ENCODE results near the gene BRD7.

Gene BRD7

DNA sequence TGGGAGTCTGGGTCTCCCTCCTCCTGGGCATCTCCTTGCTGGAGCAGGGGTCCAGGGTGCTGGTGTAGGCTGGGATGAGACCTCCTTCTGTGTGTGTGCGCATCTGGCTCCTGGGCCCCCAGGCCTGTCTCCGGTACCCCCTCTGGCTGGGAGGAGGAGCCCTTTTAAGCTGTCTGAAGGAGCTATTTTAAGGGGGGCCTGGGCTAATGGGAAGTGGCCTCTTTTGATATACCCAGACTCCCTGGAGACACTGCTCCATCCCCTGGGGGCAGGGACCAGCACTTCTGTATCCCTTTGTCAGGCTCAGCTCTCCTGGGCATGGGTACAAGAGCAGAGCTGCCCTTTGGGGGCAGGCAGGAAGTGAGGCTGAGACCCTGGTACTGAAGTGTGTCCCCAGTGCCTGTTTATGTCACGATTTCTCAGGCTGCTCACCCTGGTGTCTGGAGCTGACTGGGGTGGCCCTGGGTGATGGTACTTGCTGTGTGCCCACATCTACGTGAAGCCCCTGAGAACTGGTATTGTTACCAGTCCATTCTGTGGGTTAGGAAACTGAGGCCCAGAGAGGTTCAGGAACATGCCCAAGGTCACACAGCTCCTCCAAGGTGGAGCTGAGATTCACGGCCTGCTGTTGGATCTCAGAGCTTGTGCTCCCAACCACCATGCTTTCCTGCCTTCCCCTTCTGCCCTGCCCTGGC, 96.0 kb downstream of the BRD7 start:
- TF ChIP-seq ZNF510 (tag by site-specific recombination; IDR thresholded peaks at IDR 0.05; ENCODE audit: insufficient replicate concordance) (no peak), ZNF529 (tag by site-specific recombination; IDR thresholded peaks at IDR 0.05; ENCODE audit: insufficient replicate concordance) (no peak), ZNF768 (tag by site-specific recombination; IDR thresholded peaks at IDR 0.05) (peak; percentile 83), ZNF214 (tag by site-specific recombination; IDR thresholded peaks at IDR 0.05; ENCODE audit: borderline replicate concordance) (no peak), ZNF132 (tag by site-specific recombination; IDR thresholded peaks at IDR 0.05; ENCODE audit: borderline replicate concordance) (no peak)
- ChIA-PET POLR2A (interaction anchor here (0.5 kb wide), 1 partner anchor 18 kb away, joined by 3 read pairs; no protein-coding TSS in a partner anchor), CTCF (no interaction called here)
- no peak overlapping the region for H3K27ac ChIP-seq (ENCODE audit: extremely low read depth, low read depth, low read length)
- no peak overlapping the region for H3K4me3 ChIP-seq (ENCODE audit: low read depth, low read length)
- no peaks in the 10 kb centered on the region for H3K4me1 ChIP-seq (ENCODE audit: control insufficient read depth, insufficient read depth, low read length)
- H3K9me3 ChIP-seq (ENCODE audit: control insufficient read depth, insufficient read depth, low read depth, low read length) = no peaks in the 10 kb centered on the region
- no peaks in the 10 kb centered on the region for H3K36me3 ChIP-seq (ENCODE audit: control insufficient read depth in 2 of 2, insufficient read depth in 1 of 2, low read length in 2 of 2)

DNA sequence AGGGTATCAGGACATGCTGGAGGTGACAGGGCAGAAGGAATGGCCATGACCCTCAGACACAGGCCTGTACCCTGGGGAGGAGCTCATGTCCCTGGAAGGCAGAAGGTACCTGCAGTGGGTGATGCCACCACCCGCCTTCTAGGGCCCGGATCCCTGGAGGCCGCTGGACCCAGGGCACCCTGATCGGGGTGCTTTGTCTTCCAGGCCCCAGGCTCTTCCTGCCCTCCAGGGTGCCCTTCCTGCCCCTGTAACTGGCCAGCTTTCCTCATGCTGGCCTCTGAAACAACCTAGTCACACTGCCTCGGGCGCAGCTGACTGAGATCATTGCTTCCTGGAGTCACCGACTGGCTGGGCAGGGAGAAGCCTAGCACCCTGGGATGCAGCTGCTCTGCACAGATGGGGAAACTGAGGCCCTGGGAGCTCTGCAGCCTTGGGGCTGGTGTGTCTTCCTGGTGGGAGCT, 96.6 kb downstream of the BRD7 start:
- Histone ChIP-seq H3K9me3 (ENCODE audit: control insufficient read depth, insufficient read depth, low read depth, low read length) (no peaks in the 10 kb centered on the region), H3K4me1 (ENCODE audit: control insufficient read depth, insufficient read depth, low read length) (no peaks in the 10 kb centered on the region), H3K27ac (ENCODE audit: extremely low read depth, low read depth, low read length) (no peak overlapping the region), H3K4me3 (ENCODE audit: low read depth, low read length) (no peak overlapping the region), H3K36me3 (ENCODE audit: control insufficient read depth in 2 of 2, insufficient read depth in 1 of 2, low read length in 2 of 2) (no peaks in the 10 kb centered on the region)
- TF ChIP-seq ZNF529 (tag by site-specific recombination; IDR thresholded peaks at IDR 0.05; ENCODE audit: insufficient replicate concordance) (no peak), KLF8 (tag by site-specific recombination; IDR thresholded peaks at IDR 0.05) (no peak), KLF9 (tag by site-specific recombination; IDR thresholded peaks at IDR 0.05; ENCODE audit: low read depth) (no peak), GLI4 (tag by site-specific recombination; IDR thresholded peaks at IDR 0.05) (no peak), ZBTB48 (tag by site-specific recombination; IDR thresholded peaks at IDR 0.05) (no peak), ZNF221 (tag by site-specific recombination; IDR thresholded peaks at IDR 0.05; ENCODE audit: borderline replicate concordance) (no peak), EGR2 (tag by site-specific recombination; IDR thresholded peaks at IDR 0.05; ENCODE audit: low read depth) (no peak), MEIS1 (CRISPR knock-in tag; IDR thresholded peaks at IDR 0.05; ENCODE audit: borderline replicate concordance) (no peak), REPIN1 (tag by site-specific recombination; IDR thresholded peaks at IDR 0.05; ENCODE audit: low read depth) (no peak), ZNF571 (tag by site-specific recombination; IDR thresholded peaks at IDR 0.05) (no peak), ZNF114 (tag by site-specific recombination; IDR thresholded peaks at IDR 0.05) (no peak), ZNF585B (tag by site-specific recombination; IDR thresholded peaks at IDR 0.05) (no peak), ZBTB1 (tag by site-specific recombination; IDR thresholded peaks at IDR 0.05) (no peak), ZNF416 (tag by site-specific recombination; IDR thresholded peaks at IDR 0.05) (no peak), ZNF423 (tag by site-specific recombination; IDR thresholded peaks at IDR 0.05) (no peak), MYNN (tag by site-specific recombination; IDR thresholded peaks at IDR 0.05; ENCODE audit: borderline replicate concordance) (no peak)
- TF ChIP-seq, protein P1, sequence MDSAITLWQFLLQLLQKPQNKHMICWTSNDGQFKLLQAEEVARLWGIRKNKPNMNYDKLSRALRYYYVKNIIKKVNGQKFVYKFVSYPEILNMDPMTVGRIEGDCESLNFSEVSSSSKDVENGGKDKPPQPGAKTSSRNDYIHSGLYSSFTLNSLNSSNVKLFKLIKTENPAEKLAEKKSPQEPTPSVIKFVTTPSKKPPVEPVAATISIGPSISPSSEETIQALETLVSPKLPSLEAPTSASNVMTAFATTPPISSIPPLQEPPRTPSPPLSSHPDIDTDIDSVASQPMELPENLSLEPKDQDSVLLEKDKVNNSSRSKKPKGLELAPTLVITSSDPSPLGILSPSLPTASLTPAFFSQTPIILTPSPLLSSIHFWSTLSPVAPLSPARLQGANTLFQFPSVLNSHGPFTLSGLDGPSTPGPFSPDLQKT (IDR thresholded peaks at IDR 0.05; ENCODE audit: borderline replicate concordance, low read depth, low read length) = no peak
- TF ChIP-seq, protein P2, sequence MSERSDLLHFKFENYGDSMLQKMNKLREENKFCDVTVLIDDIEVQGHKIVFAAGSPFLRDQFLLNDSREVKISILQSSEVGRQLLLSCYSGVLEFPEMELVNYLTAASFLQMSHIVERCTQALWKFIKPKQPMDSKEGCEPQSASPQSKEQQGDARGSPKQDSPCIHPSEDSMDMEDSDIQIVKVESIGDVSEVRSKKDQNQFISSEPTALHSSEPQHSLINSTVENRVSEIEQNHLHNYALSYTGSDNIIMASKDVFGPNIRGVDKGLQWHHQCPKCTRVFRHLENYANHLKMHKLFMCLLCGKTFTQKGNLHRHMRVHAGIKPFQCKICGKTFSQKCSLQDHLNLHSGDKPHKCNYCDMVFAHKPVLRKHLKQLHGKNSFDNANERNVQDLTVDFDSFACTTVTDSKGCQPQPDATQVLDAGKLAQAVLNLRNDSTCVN (tag by site-specific recombination; optimal IDR thresholded peaks at IDR 0.05) = no peak
- TF ChIP-seq, protein P3, sequence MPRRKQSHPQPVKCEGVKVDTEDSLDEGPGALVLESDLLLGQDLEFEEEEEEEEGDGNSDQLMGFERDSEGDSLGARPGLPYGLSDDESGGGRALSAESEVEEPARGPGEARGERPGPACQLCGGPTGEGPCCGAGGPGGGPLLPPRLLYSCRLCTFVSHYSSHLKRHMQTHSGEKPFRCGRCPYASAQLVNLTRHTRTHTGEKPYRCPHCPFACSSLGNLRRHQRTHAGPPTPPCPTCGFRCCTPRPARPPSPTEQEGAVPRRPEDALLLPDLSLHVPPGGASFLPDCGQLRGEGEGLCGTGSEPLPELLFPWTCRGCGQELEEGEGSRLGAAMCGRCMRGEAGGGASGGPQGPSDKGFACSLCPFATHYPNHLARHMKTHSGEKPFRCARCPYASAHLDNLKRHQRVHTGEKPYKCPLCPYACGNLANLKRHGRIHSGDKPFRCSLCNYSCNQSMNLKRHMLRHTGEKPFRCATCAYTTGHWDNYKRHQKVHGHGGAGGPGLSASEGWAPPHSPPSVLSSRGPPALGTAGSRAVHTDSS (tag by site-specific recombination; IDR thresholded peaks at IDR 0.05) = no peak
- TF ChIP-seq, protein P4, sequence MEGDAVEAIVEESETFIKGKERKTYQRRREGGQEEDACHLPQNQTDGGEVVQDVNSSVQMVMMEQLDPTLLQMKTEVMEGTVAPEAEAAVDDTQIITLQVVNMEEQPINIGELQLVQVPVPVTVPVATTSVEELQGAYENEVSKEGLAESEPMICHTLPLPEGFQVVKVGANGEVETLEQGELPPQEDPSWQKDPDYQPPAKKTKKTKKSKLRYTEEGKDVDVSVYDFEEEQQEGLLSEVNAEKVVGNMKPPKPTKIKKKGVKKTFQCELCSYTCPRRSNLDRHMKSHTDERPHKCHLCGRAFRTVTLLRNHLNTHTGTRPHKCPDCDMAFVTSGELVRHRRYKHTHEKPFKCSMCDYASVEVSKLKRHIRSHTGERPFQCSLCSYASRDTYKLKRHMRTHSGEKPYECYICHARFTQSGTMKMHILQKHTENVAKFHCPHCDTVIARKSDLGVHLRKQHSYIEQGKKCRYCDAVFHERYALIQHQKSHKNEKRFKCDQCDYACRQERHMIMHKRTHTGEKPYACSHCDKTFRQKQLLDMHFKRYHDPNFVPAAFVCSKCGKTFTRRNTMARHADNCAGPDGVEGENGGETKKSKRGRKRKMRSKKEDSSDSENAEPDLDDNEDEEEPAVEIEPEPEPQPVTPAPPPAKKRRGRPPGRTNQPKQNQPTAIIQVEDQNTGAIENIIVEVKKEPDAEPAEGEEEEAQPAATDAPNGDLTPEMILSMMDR (tag by site-specific recombination; IDR thresholded peaks at IDR 0.05) = no peak
- ChIA-PET POLR2A (interaction anchor here (0.6 kb wide), 1 partner anchor 39 kb away, joined by 8 read pairs; no protein-coding TSS in a partner anchor), CTCF (no interaction called here)

Data from HEK293 (cell line).